Effector memory CD4-positive, alpha-beta T cell (primary cell): ENCODE results near the gene FAM53A.

Experiments
- DNase-seq, 3 donors: peaks; one replicate each; pipeline ENCODE4 v3.0.0-alpha.2; 2020
- H3K27ac ChIP-seq: 2 replicates; pipeline ENCODE4 v1.7.0; 2013; ENCODE audit warnings: mild to moderate bottlenecking, low read length, moderate library complexity; ENCODE audit not compliant: insufficient read depth, poor library complexity, severe bottlenecking
- H3K27me3 ChIP-seq: replicated peaks from 2 replicates; pipeline ENCODE4 v1.7.0; 2013; ENCODE audit warnings: mild to moderate bottlenecking, low read length; ENCODE audit not compliant: insufficient read depth, control insufficient read depth, poor library complexity, severe bottlenecking
- H3K36me3 ChIP-seq: 2 replicates; pipeline ENCODE4 v1.7.0; 2013; ENCODE audit warnings: mild to moderate bottlenecking, low read length, moderate library complexity; ENCODE audit not compliant: control insufficient read depth, insufficient read depth
- H3K4me1 ChIP-seq: 2 replicates; pipeline ENCODE4 v1.7.0; 2013; ENCODE audit warnings: low read length, mild to moderate bottlenecking; ENCODE audit not compliant: control insufficient read depth, insufficient read depth, poor library complexity, severe bottlenecking
- H3K4me3 ChIP-seq: 2 replicates; pipeline ENCODE4 v1.7.0; 2013; ENCODE audit warnings: low read length, low read depth, mild to moderate bottlenecking; ENCODE audit not compliant: insufficient read depth, poor library complexity, severe bottlenecking
- H3K9me3 ChIP-seq: 2 replicates; pipeline ENCODE4 v1.7.0; 2013; ENCODE audit warnings: mild to moderate bottlenecking, low read length, moderate library complexity; ENCODE audit not compliant: control insufficient read depth

FAM53A gene

DNA sequence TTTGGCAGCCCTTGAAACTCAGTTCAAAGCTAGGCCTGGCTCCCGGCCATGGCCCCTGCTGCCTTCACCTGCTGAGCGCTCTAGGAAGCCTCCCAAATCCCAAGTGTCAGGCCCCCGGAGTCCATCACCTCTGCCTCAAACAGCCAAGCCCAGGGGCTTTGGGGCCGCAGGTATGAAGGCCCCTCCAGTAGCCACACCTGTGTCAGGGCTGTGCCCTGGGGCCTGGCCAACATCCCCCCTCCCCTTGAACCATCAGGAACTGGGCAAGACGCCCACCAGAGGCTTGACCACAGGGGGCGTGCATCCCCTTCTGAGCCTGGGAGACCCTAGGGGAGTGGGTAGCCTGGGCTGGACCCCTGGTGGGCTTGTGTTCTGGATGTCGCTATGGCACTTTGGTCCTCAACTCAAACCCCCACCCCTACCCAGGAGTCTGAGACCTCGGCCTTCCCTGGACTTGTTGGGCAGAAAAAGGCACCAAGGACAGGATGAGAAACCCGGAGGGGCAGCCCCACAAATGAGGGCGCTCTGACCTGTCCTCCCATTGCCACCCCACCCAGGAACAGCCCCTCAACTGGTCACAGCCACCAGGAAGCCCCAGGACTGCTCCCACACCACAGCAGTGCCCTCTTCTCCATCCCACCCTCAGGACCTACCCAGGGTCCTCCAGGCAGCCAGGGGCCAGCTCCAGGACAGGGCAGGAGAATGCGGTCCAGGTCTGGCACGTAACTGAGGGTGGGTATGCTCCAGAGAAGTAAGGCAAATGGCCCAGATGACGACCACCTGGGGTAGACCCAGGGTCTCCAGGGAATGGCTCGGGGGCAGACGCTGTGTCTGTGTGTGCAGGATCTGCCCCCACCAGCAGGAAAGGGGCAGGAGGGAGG lies 32.2 kb upstream of the FAM53A start:
- H3K27ac ChIP-seq: no peak overlapping the region
- no peaks in the 10 kb centered on the region for H3K27me3 ChIP-seq
- H3K4me3 ChIP-seq: no peak overlapping the region
- H3K9me3 ChIP-seq: no peaks in the 10 kb centered on the region
- H3K36me3 ChIP-seq: peaks cover 16% of the 10 kb centered on the region
- peaks cover 29% of the 10 kb centered on the region for H3K4me1 ChIP-seq
- no peak for DNase-seq

DNA sequence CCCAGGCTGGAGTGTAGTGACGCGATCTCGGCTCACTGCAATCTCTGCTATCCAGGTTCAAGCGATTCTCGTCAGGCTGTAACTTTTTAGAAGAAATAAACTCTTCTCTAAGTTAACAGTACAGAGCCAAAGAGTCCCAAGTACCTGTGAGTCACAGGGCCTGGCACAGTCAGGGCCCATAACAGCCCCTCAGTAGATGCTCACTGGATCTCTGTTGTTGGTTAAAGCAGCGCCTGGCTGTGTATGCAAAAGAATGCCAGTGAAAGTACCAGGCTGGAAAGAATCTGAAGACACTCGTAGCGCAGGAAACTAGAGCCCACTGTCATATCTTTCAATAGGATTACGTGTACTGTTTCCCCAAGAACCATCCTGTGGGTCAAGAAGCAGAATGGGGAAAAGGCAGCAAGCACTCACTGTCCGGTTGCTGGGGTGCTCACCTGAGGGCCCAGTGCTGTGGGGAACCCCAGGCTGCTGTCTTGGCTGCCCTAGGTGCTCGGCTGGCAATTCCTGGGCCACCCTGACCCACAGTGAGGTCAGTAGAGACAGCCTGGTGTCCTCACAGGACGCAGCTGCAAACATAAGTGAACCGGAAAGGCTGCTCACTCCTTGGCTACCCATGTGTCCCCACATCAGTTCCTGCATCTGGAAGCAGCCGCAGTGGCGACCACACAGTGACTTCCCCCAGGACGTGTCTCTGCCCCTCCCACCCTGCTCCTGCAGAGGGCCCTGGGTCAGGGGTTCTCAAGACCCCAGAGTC lies 31.1 kb upstream of the FAM53A start:
- no peak overlapping the region for H3K4me3 ChIP-seq
- no peaks in the 10 kb centered on the region for H3K9me3 ChIP-seq
- no peak for DNase-seq
- H3K27ac ChIP-seq: peak overlapping the region; percentile 23
- peaks cover 33% of the 10 kb centered on the region for H3K4me1 ChIP-seq
- no peaks in the 10 kb centered on the region for H3K27me3 ChIP-seq
- H3K36me3 ChIP-seq: peaks cover 16% of the 10 kb centered on the region

DNA sequence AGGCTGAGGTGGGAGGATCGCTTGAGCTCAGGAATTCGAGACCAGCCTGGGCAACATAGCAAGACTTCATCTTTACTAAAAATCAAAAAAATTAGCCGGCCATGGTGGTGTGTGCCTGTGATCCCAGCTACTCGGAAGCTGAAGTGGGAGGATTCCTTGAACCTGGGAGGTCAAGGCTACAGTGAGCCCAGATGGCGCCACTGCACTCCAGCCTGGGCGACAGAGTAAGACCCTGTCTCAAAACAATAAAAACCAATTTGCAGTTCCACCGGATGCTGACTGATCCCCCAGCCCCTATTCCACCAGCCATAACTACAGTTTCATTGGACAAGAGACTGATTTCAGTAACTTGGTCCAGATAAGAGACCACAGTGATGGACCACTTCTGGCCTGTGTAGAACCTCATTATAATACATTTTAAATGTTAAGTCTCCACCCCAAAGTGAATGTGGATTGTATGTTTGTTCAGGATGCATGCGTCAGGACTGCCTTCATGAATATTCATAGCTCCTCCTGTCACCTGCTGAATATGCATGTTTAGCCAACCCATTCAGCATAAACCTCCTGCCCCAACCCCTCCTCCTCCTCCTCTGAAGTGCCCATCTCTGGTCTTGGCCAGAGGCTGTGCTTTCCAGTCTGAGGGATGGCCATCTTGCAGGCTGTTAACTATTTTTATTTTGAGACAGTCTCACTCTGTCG lies 30.3 kb upstream of the FAM53A start:
- Histone ChIP-seq H3K4me1 (peaks cover 29% of the 10 kb centered on the region), H3K27ac (peak overlapping the region; percentile 98), H3K36me3 (peaks cover 16% of the 10 kb centered on the region)

DNA sequence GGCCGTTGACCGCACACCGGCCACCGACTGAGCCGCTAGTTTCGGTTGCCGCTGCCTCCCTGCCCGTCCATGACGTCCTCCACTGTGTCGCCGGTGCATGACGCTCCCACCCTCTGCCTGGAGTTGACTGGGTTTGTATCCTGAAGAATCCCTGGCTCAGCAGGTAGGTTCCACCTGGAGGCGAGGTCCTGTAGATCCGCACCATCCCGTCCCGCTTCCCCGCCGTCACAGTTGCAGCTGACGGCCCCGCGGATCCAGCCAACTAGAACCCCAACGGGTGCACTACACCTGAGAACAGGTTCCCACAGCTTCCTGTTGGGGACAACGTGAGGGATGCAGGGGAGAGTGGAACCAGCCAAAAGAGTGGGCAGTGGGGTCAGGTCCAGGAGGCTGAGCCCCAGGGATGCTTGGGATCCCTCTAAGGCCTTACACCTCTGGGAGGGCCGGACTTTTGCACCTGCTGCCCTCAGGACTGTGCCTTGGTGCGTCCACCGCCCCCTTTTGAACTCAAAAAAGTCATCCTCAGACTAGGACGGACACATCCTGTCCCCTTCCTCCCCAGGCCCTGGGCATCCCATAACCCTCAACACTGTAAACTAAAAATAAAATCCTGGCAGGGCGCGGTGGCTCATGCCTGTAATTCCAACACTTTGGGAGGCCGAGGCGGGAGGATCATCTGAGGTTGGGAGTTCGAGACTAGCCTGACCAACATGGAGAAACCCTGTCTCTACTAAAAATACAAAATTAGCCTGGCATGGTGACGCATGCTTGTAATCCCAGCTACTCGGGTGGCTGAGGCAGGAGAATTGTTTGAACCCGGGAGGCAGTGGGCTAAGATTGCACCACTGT lies 29.1 kb upstream of the FAM53A start:
- peak overlapping the region; percentile 98 for H3K27ac ChIP-seq
- H3K36me3 ChIP-seq: peaks cover 15% of the 10 kb centered on the region
- H3K4me1 ChIP-seq: peaks cover 29% of the 10 kb centered on the region
- peak overlapping the region; percentile 64 for H3K4me3 ChIP-seq
- no peaks in the 10 kb centered on the region for H3K27me3 ChIP-seq
- no peak for DNase-seq
- H3K9me3 ChIP-seq: no peaks in the 10 kb centered on the region

More for the DNA sequence above, 30.3 kb upstream of the FAM53A start:
- no peaks in the 10 kb centered on the region for H3K27me3 ChIP-seq
- DNase-seq: no peak
- H3K4me3 ChIP-seq: no peak overlapping the region
- no peaks in the 10 kb centered on the region for H3K9me3 ChIP-seq

DNA sequence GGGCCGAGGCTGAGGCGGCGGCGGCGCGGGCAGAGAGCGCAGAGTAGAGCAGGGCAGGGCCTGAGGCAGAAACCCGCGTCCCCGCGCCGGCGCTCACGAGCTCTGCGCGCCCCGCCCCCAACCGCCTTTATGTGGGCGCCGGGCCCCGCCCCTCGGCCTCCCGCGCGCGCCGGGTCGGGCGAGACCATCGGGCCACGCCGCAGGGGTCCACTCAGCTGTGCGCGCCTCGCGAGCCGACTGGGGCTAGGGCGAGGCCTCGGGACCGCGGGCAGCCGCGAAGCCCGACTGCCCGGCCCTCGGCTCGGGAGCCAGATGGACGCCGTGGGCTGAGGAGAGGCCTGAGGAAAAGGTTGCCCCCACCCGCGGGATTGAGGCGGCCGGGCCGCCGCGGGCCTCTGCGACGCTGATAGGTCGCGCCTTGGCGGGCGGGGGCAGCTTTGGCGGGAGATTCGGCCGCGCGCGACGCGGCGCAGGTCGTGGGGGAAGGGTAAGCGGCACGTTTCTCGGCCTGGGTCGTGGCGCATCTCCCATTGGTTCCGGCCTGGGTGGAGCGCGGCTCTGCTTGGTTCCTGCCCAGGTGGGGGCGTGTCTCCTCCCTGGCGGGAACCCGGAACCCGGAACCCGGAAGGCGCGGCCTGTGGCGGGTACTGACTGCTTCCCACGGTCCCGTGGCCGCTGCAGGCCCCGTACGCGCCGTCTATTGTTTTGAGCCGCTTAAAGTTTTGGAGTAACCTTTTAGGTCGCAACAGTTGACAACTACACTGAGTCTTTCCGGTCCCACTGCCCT lies 28.3 kb upstream of the FAM53A start, which contains the start of gene SLBP:
Gene SLBP (minus strand): TSS at position 104 of the 787 bp plus-strand sequence. CDS start 131 bp downstream, outside the sequence.
- Histone ChIP-seq H3K36me3 (peaks cover 7% of the 10 kb centered on the region), H3K9me3 (no peaks in the 10 kb centered on the region), H3K4me1 (peaks cover 29% of the 10 kb centered on the region), H3K27ac (peak within 1 kb of the TSS; percentile 98), H3K4me3 (peak within 1 kb of the TSS; percentile 64), H3K27me3 (no peaks in the 10 kb centered on the region)
- peak; percentile 98 to 99 (median 98) for DNase-seq

DNA sequence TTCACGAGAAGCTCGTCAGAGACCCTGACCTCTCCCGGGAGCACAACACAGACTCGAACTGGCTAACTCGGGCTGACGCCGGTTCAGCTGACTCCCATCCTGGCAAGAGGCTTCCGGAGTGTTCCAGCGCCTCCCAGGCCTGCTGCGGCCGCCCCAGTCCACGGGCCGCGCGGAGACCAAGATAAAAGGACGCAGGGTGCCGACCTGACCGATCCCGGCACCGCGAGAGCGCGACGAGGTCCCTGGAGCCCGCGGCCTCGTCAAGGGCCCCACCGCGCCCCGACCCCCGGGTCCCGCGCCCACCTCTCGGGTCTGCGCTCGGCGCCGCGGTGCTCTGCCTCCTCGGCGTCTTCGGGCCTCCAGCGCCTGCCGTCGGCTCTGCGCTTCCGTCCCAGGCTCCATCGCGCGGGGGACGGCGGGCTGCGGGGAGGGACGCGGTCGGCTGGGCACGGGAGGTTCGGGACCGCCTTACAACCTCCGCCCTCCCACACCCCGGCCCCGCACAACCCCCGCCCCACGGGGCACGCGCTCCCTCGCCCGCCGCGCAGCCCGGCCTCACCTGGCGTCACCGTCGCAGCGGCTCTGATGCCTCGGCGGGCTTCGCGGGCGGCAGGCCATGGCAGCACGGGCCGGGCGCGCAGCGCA lies 27.6 kb upstream of the FAM53A start:
- H3K4me1 ChIP-seq: peaks cover 29% of the 10 kb centered on the region
- H3K36me3 ChIP-seq: peaks cover 6% of the 10 kb centered on the region
- peak overlapping the region; percentile 98 for H3K27ac ChIP-seq
- H3K4me3 ChIP-seq: peak overlapping the region; percentile 64
- H3K27me3 ChIP-seq: no peaks in the 10 kb centered on the region
- H3K9me3 ChIP-seq: no peaks in the 10 kb centered on the region
- DNase-seq: peak in 1 of 3 donors; percentile 29

DNA sequence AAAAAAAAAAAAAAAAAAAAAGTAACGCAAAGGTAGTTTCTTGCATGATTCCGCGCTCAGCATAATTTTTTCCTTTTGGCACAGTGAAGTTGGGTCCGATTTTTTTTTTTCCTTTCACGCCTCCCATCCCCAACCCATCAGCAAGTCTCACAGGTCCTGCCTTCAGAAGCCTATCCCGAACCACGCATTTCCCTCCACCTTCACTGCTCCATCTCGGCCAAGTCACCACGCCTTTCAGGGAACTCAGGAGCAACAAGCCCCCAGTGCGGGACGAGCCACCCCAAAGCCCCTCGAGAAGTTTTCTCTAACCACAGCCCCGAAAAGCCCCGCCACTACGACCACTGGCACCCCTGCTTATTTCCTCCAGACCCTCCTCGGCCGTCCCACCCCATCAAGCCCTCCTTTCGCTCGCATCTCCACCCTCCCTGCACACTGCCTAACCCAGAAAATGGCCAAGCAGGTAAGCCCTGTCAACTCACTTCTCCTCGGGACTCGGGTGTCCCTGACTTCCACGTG lies 27.0 kb upstream of the FAM53A start:
- peaks cover 10% of the 10 kb centered on the region for H3K36me3 ChIP-seq
- H3K27ac ChIP-seq: peak overlapping the region; percentile 98
- H3K4me1 ChIP-seq: peaks cover 29% of the 10 kb centered on the region
- no peak for DNase-seq
- no peaks in the 10 kb centered on the region for H3K9me3 ChIP-seq
- H3K27me3 ChIP-seq: no peaks in the 10 kb centered on the region
- peak overlapping the region; percentile 64 for H3K4me3 ChIP-seq

DNA sequence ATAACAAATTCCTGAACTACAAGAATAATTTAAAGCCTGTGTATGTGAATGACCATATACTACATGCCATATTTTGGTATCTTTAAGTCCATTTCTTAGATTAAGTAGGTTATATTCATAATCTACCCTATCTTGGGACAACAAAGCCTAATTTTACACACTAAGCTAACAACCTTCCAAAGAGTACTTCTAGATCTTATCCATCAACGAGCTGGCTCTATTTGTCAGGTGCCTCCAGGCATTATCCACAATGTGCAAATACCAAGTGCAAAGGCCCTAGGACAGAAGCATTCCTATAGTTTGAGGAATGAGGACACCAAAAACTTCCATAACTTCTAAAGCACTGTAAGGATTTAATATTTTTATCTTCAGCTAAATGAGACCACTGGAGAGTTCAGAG lies 24.5 kb upstream of the FAM53A start:
- H3K36me3 ChIP-seq: peaks cover 22% of the 10 kb centered on the region
- DNase-seq: no peak
- peaks cover 18% of the 10 kb centered on the region for H3K4me1 ChIP-seq
- no peaks in the 10 kb centered on the region for H3K27me3 ChIP-seq
- no peak overlapping the region for H3K4me3 ChIP-seq
- H3K9me3 ChIP-seq: no peaks in the 10 kb centered on the region
- no peak overlapping the region for H3K27ac ChIP-seq
